GM18907 (cell line): ENCODE results near the gene MYL6.

Experiments used
- ATAC-seq: cut with Tn5 transposase; IDR thresholded peaks from one replicate; pipeline ENCODE4 v1.9.1; 2021; ENCODE audit warnings: mild to moderate bottlenecking, moderate library complexity; ENCODE audit not compliant: unreplicated experiment

Gene MYL6

GRCh38 chr12:56129206-56129941 is 28.8 kb upstream of the MYL6 start:
- peak; percentile 34 for ATAC-seq

- no peak for ATAC-seq
These were observed 28.1 kb upstream of the MYL6 start for GRCh38 chr12:56129942-56130495.

- ATAC-seq, result no peak
These were observed 27.3 kb upstream of the MYL6 start for GRCh38 chr12:56130876-56131275.

- ATAC-seq, result no peak
These were observed 23.3 kb upstream of the MYL6 start for GRCh38 chr12:56134897-56135296.

- no peak for ATAC-seq
These were observed 20.1 kb upstream of the MYL6 start for GRCh38 chr12:56137853-56138571.

GRCh38 chr12:56141946-56142784 is 16.0 kb upstream of the MYL6 start:
- ATAC-seq, result no peak

- ATAC-seq, result no peak
These were observed 14.9 kb upstream of the MYL6 start for GRCh38 chr12:56143217-56143616.

- no peak for ATAC-seq
These were observed 14.3 kb upstream of the MYL6 start for GRCh38 chr12:56143870-56144269.

GRCh38 chr12:56145217-56145616 is 12.9 kb upstream of the MYL6 start:
- ATAC-seq, result no peak

- no peak for ATAC-seq
These were observed 11.4 kb upstream of the MYL6 start for GRCh38 chr12:56146492-56147460.

- ATAC-seq, result no peak
These were observed 7.6 kb upstream of the MYL6 start for GRCh38 chr12:56150563-56150962.

GRCh38 chr12:56151672-56152131 is 6.5 kb upstream of the MYL6 start:
- ATAC-seq, result peak; percentile 47

GRCh38 chr12:56152132-56152755 is 5.9 kb upstream of the MYL6 start, which contains the start of gene MYL6B:
Gene MYL6B (plus strand): TSS chr12:56152587. CDS start chr12:56153919, 1,332 bp downstream.
- ATAC-seq, result peak; percentile 82

GRCh38 chr12:56152756-56153677 is 5.1 kb upstream of the MYL6 start:
- ATAC-seq, result no peak

- no peak for ATAC-seq
These were observed 4.5 kb upstream of the MYL6 start for GRCh38 chr12:56153678-56154065.

- ATAC-seq, result no peak
These were observed 3.9 kb upstream of the MYL6 start for GRCh38 chr12:56154246-56154771.

- no peak for ATAC-seq
These were observed 3.3 kb upstream of the MYL6 start for GRCh38 chr12:56154818-56155217.

- ATAC-seq, result no peak
These were observed 2.8 kb upstream of the MYL6 start for GRCh38 chr12:56155256-56155845.
